GM20000 (cell line): ENCODE measurements around the gene NKIRAS2.
A peak's percentile ranks its signal among the peaks of the same experiment; 100 is the strongest.

Experiments used
- DNase-seq: peaks from one replicate; pipeline ENCODE4 v3.0.0; 2012; ENCODE audit warnings: low spot score
- CTCF ChIP-seq: IDR thresholded peaks from 2 replicates; pipeline ENCODE4 v1.5.1; 2012; ENCODE audit warnings: mild to moderate bottlenecking, control low read depth; ENCODE audit errors: extremely low read depth, missing control alignments

NKIRAS2 gene

GRCh38 chr17:42023524-42024349 is 3.8 kb downstream of the NKIRAS2 start:
- DNase-seq = no peak
- no peak for TF ChIP-seq CTCF

GRCh38 chr17:42025191-42025579 is 5.3 kb downstream of the NKIRAS2 start:
- DNase-seq = no peak
- TF ChIP-seq CTCF = no peak

GRCh38 chr17:42025936-42026335 is 6.0 kb downstream of the NKIRAS2 start:
- TF ChIP-seq CTCF = no peak
- no peak for DNase-seq

- DNase-seq = peak; percentile 18
- no peak for TF ChIP-seq CTCF
Observed at GRCh38 chr17:42026857-42027589, 7.1 kb downstream of the NKIRAS2 start.

GRCh38 chr17:42027590-42027889 is 7.7 kb downstream of the NKIRAS2 start:
- peak; percentile 14 for DNase-seq
- TF ChIP-seq CTCF = no peak

GRCh38 chr17:42027961-42028790 is 8.3 kb downstream of the NKIRAS2 start:
- TF ChIP-seq CTCF = no peak
- no peak for DNase-seq

- no peak for TF ChIP-seq CTCF
- no peak for DNase-seq
Observed at GRCh38 chr17:42028791-42029127, 8.9 kb downstream of the NKIRAS2 start.
